HEK293T (cell line): Measurements from ENCODE around the gene LIMCH1.

Experiments
- ELF4 ChIP-seq: fragments of 450-650 bp; IDR thresholded peaks from 2 replicates; pipeline ENCODE4 v1.6.1; 2017; ENCODE audit warnings: antibody characterized with exemption
- FOXM1 ChIP-seq: fragments of 450-650 bp; IDR thresholded peaks from 2 replicates; pipeline ENCODE4 v1.6.1; 2017; ENCODE audit warnings: mild to moderate bottlenecking, borderline replicate concordance

DNA sequence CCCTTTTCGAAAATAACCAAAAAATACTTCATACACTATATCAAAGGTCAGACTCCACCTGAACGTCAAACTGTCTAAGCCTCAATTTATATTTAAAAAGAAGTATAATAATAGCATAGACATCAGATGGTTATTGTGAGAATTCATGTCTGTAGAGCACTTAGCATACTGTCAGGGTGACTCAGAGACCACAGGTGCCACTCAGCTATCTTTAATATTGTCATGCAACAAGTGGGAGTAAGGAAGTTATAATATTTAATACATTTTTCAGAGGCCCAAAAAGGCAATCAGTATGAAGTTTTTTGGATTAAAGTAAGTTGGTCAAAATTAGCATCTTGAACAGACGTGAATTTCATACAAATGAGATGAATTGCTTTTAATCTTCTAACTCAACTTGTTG lies 117.2 kb downstream of the LIMCH1 start:
- no peak for TF ChIP-seq ELF4
- no peak for TF ChIP-seq FOXM1
